Upper lobe of left lung (tissue), 6 donors: Measurements from ENCODE around the gene INPP5D. TPM values are rescaled to one million over a fixed set of nuclear protein-coding genes. Genes with fewer than 3 reads are reported as not detected.

Experiments used
- ATAC-seq, 2 donors: fragments of 200-7000 bp; cut with Tn5 transposase; one replicate each; pipeline ENCODE4 v1.9.1; 2022; ENCODE audit warnings: mild to moderate bottlenecking in 2 of 2, moderate library complexity in 2 of 2; ENCODE audit not compliant: low FRiP score in 2 of 2
- DNase-seq, 2 donors: peaks; one replicate each; pipeline ENCODE4 v3.0.0-alpha.2; 2019 to 2020
- H3K27ac ChIP-seq, 4 donors: fragments of 200-600 bp; sonication (generic); one replicate each; pipeline ENCODE4 v1.5.1; 2016 to 2019
- H3K27me3 ChIP-seq, 4 donors: fragments of 200-600 bp; sonication (generic); one replicate each; pipeline ENCODE4 v1.5.1; 2017 to 2019
- H3K36me3 ChIP-seq, 4 donors: fragments of 200-600 bp; sonication (generic); one replicate each; pipeline ENCODE4 v1.5.1; 2016 to 2019
- H3K4me1 ChIP-seq, 4 donors: fragments of 200-600 bp; sonication (generic); one replicate each; pipeline ENCODE4 v1.5.1; 2018 to 2019
- H3K4me3 ChIP-seq, 4 donors: fragments of 200-600 bp; sonication (generic); one replicate each; pipeline ENCODE4 v1.5.1; 2017 to 2019; ENCODE audit warnings: mild to moderate bottlenecking in 2 of 4, moderate library complexity in 1 of 4
- H3K9me3 ChIP-seq, 4 donors: fragments of 200-600 bp; sonication (generic); one replicate each; pipeline ENCODE4 v1.5.1; 2018 to 2019
- EP300 ChIP-seq, 4 donors: sonication (generic); formaldehyde crosslinking; IDR thresholded peaks; one replicate each; pipeline ENCODE4 v1.5.1; 2017; ENCODE audit warnings: antibody characterized with exemption in 4 of 4, control low read depth in 2 of 4
- POLR2A ChIP-seq, 4 donors: fragments of 450-650 bp; IDR thresholded peaks; one replicate each; pipeline ENCODE4 v1.5.1; 2016 to 2017; ENCODE audit warnings: antibody characterized with exemption in 4 of 4, mild to moderate bottlenecking in 2 of 4
- POLR2AphosphoS5 ChIP-seq, 2 donors: sonication (generic); formaldehyde crosslinking; IDR thresholded peaks; one replicate each; pipeline ENCODE4 v1.5.1; 2017; ENCODE audit warnings: antibody characterized with exemption in 2 of 2
- WGBS, 2 donors: methylation state at CpG; one replicate each; pipeline ENCODE4 v1.1.5; 2017 to 2018; 5-methylcytosine and 5-hydroxymethylcytosine counted together
- total RNA-seq, 6 donors: library from RNA; depleted of rRNA in 4 of 6; stranded (reverse); fragments of >200 nt in 4 of 6; gene quantifications; one replicate each; pipeline versions ENCODE4 v1.1.0 to v1.2.1, GENCODE V29; 2016 to 2021
- TF ChIP-seq, protein P1 (sequence below), 6 experiments: fragments of 450-650 bp in 4 of 6; fragments of 200-600 bp in 2 of 6; sonication (generic) in 2 of 6; IDR thresholded peaks; one replicate each; pipeline ENCODE4 v1.5.1; 2016 to 2019; ENCODE audit warnings: antibody characterized with exemption in 6 of 6
- donor health status: DM: no; HTN: no; CAD: no; lungs with moderate emphysema.
- donor health status: DM: no; HTN: yes; CAD: no; lungs with severe emphysema.

Gene INPP5D
- total RNA-seq, 6 donors from 2014 or later: 17.6 to 243 (median 31.7) TPM

DNA sequence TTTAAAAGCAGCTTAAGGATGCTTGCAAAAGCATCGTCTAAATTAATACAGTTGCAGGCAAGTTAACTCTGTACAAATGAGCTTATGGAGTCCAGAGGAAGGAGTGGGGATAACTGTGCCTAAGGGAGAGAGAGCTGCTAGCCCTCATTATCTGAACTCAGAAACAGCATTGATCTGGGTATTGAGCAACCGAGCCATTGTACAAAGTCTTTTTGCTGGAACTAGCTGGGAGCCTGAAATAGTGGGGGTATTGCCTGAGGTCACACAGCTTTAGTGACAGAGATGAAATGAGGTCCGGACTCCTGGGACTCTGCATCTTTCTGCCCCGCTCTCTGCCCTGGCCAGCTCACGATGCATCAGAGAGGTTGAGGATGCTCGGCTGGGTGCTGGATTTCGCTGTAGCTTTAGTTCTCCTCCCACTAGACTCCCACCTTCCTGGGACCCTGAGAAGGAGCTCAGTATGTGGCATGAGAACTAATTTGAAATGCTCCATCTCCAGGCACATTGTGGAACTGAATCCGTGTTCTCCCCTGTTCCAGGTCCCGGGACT is 123.8 kb downstream of the INPP5D start:
- ATAC-seq (no peak), DNase-seq (no peak)
- no peak overlapping the region for H3K4me3 ChIP-seq
- no peaks in the 10 kb centered on the region for H3K9me3 ChIP-seq
- H3K27me3 ChIP-seq: no peaks in the 10 kb centered on the region
- WGBS, 2 donors: 77 to 85% methylated on average over 9 of the region's 9 CpGs
- TF ChIP-seq EP300 (IDR thresholded peaks at IDR 0.05): no peak
- no peak for TF ChIP-seq POLR2A (IDR thresholded peaks at IDR 0.05)
- TF ChIP-seq, protein P1, sequence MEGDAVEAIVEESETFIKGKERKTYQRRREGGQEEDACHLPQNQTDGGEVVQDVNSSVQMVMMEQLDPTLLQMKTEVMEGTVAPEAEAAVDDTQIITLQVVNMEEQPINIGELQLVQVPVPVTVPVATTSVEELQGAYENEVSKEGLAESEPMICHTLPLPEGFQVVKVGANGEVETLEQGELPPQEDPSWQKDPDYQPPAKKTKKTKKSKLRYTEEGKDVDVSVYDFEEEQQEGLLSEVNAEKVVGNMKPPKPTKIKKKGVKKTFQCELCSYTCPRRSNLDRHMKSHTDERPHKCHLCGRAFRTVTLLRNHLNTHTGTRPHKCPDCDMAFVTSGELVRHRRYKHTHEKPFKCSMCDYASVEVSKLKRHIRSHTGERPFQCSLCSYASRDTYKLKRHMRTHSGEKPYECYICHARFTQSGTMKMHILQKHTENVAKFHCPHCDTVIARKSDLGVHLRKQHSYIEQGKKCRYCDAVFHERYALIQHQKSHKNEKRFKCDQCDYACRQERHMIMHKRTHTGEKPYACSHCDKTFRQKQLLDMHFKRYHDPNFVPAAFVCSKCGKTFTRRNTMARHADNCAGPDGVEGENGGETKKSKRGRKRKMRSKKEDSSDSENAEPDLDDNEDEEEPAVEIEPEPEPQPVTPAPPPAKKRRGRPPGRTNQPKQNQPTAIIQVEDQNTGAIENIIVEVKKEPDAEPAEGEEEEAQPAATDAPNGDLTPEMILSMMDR (IDR thresholded peaks at IDR 0.05): no peak
- TF ChIP-seq POLR2AphosphoS5 (IDR thresholded peaks at IDR 0.05): no peak
- peaks cover 6 to 65% (median 24%) of the 10 kb centered on the region in 4 donors for H3K36me3 ChIP-seq
- H3K27ac ChIP-seq: no peak overlapping the region
- H3K4me1 ChIP-seq: peaks cover 0 to 13% (median 0%) of the 10 kb centered on the region in 4 donors

DNA sequence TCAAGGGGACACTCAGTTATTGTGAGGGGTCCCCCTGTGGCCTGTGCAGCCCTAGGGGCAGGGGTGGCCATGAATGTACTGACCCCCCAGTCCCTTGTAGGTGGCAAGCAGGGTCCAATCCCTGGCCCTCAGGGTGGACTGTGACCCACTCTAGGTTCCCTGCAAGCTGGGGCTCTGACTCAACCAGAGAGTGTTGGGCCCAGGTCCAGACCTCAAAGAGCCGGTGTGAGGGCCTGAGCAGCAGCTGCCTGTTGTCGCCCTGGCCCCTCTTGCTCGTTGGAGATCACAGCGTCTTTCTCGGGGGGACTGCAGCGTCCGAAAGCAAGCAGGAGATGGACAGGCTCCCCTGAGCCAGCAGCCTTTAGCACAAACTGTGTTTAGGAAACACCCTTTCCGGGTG is 124.5 kb downstream of the INPP5D start:
- no peaks in the 10 kb centered on the region for H3K9me3 ChIP-seq
- 80% methylated on average over 7 of the region's 8 CpGs for WGBS, 2 donors
- no peaks in the 10 kb centered on the region for H3K27me3 ChIP-seq
- no peak for ATAC-seq
- no peak for DNase-seq
- H3K27ac ChIP-seq: no peak overlapping the region
- H3K4me3 ChIP-seq: no peak overlapping the region
- H3K4me1 ChIP-seq: peaks cover 0 to 10% (median 0%) of the 10 kb centered on the region in 4 donors
- peaks cover 7 to 70% (median 28%) of the 10 kb centered on the region in 4 donors for H3K36me3 ChIP-seq
- TF ChIP-seq EP300 (IDR thresholded peaks at IDR 0.05) (no peak), POLR2A (IDR thresholded peaks at IDR 0.05) (no peak), POLR2AphosphoS5 (IDR thresholded peaks at IDR 0.05) (no peak)
- TF ChIP-seq, protein P1 (IDR thresholded peaks at IDR 0.05): no peak

DNA sequence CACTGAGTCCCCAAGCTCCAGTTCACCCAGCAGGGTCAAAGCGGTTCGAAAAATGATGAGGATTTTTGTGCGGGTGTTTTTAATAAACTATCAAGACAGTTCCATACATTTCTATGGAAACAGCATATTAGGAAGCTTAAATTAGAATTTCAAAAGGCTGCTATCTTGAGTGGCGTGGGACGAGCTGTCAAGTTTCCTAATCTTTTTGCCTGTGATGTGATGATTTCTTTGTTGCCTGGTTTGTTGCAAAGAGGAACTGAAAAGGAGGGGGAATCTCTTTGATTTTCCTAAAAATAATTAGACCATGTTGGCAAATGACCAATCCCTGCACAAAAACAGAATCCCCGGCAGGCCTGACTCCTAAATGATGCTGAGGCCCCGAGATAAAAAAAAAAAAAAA is 125.2 kb downstream of the INPP5D start:
- ATAC-seq (no peak), DNase-seq (no peak)
- Histone ChIP-seq H3K4me1 (peaks cover 0 to 10% (median 0%) of the 10 kb centered on the region in 4 donors), H3K4me3 (no peak overlapping the region), H3K27ac (no peak overlapping the region), H3K36me3 (peaks cover 7 to 77% (median 31%) of the 10 kb centered on the region in 4 donors), H3K9me3 (no peaks in the 10 kb centered on the region), H3K27me3 (no peaks in the 10 kb centered on the region)
- WGBS, 2 donors: 72 to 81% methylated on average over 7 of the region's 7 CpGs
- no peak for TF ChIP-seq POLR2A (IDR thresholded peaks at IDR 0.05)
- TF ChIP-seq EP300 (IDR thresholded peaks at IDR 0.05): no peak
- no peak for TF ChIP-seq POLR2AphosphoS5 (IDR thresholded peaks at IDR 0.05)
- TF ChIP-seq, protein P1 (IDR thresholded peaks at IDR 0.05): no peak

DNA sequence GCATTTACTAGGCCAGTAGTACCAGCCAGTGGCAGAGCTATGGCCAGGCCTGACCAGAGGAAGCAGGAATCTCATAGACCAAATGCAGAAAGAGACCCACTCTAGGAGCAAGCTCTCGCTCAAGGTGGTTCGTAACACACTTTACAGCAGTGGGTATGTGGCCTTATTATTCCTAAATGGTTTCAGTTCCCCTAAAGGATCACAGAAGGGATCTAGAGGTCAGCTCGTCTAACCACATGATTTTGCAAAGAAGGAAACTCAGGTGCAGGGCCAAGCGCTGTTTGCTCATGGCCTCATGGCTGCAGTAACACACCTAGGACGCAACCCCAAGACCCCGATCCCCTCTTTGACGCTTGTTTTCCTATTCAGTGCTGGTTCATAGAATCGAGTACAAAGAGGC is 125.8 kb downstream of the INPP5D start:
- WGBS, 2 donors: 86 to 87% methylated on average over 8 of the region's 8 CpGs
- ATAC-seq: peak in 1 of 2 donors; percentile 32
- Histone ChIP-seq H3K4me3 (no peak overlapping the region), H3K9me3 (no peaks in the 10 kb centered on the region), H3K36me3 (peaks cover 7 to 82% (median 34%) of the 10 kb centered on the region in 4 donors), H3K27me3 (no peaks in the 10 kb centered on the region), H3K27ac (no peak overlapping the region), H3K4me1 (peaks cover 0 to 10% (median 0%) of the 10 kb centered on the region in 4 donors)
- TF ChIP-seq EP300 (IDR thresholded peaks at IDR 0.05): no peak
- TF ChIP-seq POLR2AphosphoS5 (IDR thresholded peaks at IDR 0.05): no peak
- TF ChIP-seq, protein P1 (IDR thresholded peaks at IDR 0.05): no peak
- TF ChIP-seq POLR2A (IDR thresholded peaks at IDR 0.05): no peak
- no peak for DNase-seq

DNA sequence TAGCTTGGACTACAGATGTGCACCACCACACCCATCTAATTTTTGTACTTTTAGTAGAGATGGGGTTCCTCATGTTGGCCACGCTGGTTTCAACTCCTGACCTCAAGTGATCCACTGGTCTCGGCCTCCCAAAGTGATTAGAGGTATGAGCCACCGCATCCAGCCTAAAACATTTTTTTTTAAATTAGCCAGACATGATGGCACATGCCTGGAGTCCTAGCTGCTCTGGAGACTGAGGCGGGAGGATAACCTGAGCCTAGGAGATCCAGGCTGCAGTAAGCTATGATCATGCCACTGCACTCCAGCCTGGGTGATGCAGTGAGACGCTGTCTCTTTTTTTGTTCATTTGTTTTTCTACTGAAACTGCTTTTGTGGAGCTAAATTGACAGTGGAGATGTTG is 126.7 kb downstream of the INPP5D start:
- no peak overlapping the region for H3K27ac ChIP-seq
- peaks cover 0 to 10% (median 0%) of the 10 kb centered on the region in 4 donors for H3K4me1 ChIP-seq
- DNase-seq (no peak), ATAC-seq (no peak)
- WGBS, 2 donors: 94 to 98% methylated on average over 5 of the region's 5 CpGs
- H3K9me3 ChIP-seq: no peaks in the 10 kb centered on the region
- peaks cover 7 to 77% (median 33%) of the 10 kb centered on the region in 4 donors for H3K36me3 ChIP-seq
- TF ChIP-seq, protein P1 (IDR thresholded peaks at IDR 0.05): no peak
- TF ChIP-seq EP300 (IDR thresholded peaks at IDR 0.05) (no peak), POLR2AphosphoS5 (IDR thresholded peaks at IDR 0.05) (no peak), POLR2A (IDR thresholded peaks at IDR 0.05) (no peak)
- no peaks in the 10 kb centered on the region for H3K27me3 ChIP-seq
- no peak overlapping the region for H3K4me3 ChIP-seq
